Upper lobe of right lung (tissue), 1 donor: ENCODE data around the gene CGB2. TPM values are rescaled to one million over a fixed set of nuclear protein-coding genes. Genes with fewer than 3 reads are reported as not detected.

Experiments used
- ATAC-seq: fragments of 200-7000 bp; cut with Tn5 transposase; one replicate; pipeline ENCODE4 v1.9.1; 2020; ENCODE audit warnings: mild to moderate bottlenecking, moderate library complexity
- DNase-seq: peaks from one replicate; pipeline ENCODE4 v3.0.0-alpha.2; 2020
- H3K27ac ChIP-seq: fragments of 200-600 bp; one replicate; pipeline ENCODE4 v1.8.0; 2022
- H3K27me3 ChIP-seq: fragments of 200-600 bp; one replicate; pipeline ENCODE4 v1.8.0; 2022; ENCODE audit warnings: mild to moderate bottlenecking
- H3K36me3 ChIP-seq: fragments of 200-600 bp; one replicate; pipeline ENCODE4 v1.8.0; 2022
- H3K4me1 ChIP-seq: fragments of 200-600 bp; one replicate; pipeline ENCODE4 v1.8.0; 2022
- H3K4me3 ChIP-seq: fragments of 200-600 bp; one replicate; pipeline ENCODE4 v1.8.0; 2022; ENCODE audit warnings: mild to moderate bottlenecking
- H3K9me3 ChIP-seq: fragments of 200-600 bp; one replicate; pipeline ENCODE4 v1.8.0; 2022
- CTCF ChIP-seq: fragments of 200-600 bp; IDR thresholded peaks from one replicate; pipeline ENCODE4 v1.8.0; 2022; ENCODE audit warnings: antibody characterized with exemption
- intact Hi-C: fragments of 100-400 bp; cut with DNase I; formaldehyde crosslinking; loops from one replicate; pipeline ENCODE4 v1.11.0; 2022
- total RNA-seq: library from RNA; stranded (reverse); fragmentation: NEBNext Ultra II Directional; extraction: Animal tissue kit (Norgen Biotek cat#: 25700); gene quantifications from one replicate; pipeline ENCODE4 v1.2.1, GENCODE V29; 2021
- donor health status: DM: no; HTN: yes; CAD: no; lungs with severe emphysema.

CGB2 gene
- total RNA-seq, 1 donor from 2014 or later = not detected

- DNase-seq (no peak), ATAC-seq (no peak)
- H3K9me3 ChIP-seq = no peaks in the 10 kb centered on the region
- no peaks in the 10 kb centered on the region for H3K4me1 ChIP-seq
- H3K4me3 ChIP-seq = no peak overlapping the region
- H3K36me3 ChIP-seq = peaks cover 57% of the 10 kb centered on the region
- H3K27me3 ChIP-seq = no peaks in the 10 kb centered on the region
- intact Hi-C loops = no loop called here
- no peak overlapping the region for H3K27ac ChIP-seq
- TF ChIP-seq CTCF = no peak
These were observed 27.6 kb upstream of the CGB2 start for GRCh38 chr19:49004133-49004532.

GRCh38 chr19:49004964-49005614 is 26.6 kb upstream of the CGB2 start:
- Histone ChIP-seq H3K9me3 (no peaks in the 10 kb centered on the region), H3K4me1 (no peaks in the 10 kb centered on the region), H3K4me3 (no peak overlapping the region), H3K36me3 (peaks cover 66% of the 10 kb centered on the region), H3K27me3 (no peaks in the 10 kb centered on the region), H3K27ac (no peak overlapping the region)
- no peak for ATAC-seq
- TF ChIP-seq CTCF = no peak
- intact Hi-C loops = no loop called here
- no peak for DNase-seq

- Histone ChIP-seq H3K27me3 (no peaks in the 10 kb centered on the region), H3K36me3 (peaks cover 81% of the 10 kb centered on the region), H3K27ac (no peak overlapping the region), H3K9me3 (no peaks in the 10 kb centered on the region), H3K4me1 (no peaks in the 10 kb centered on the region), H3K4me3 (no peak overlapping the region)
- DNase-seq = no peak
- TF ChIP-seq CTCF = no peak
- intact Hi-C loops = no loop called here
- no peak for ATAC-seq
These were observed 24.8 kb upstream of the CGB2 start for GRCh38 chr19:49006905-49007304.

GRCh38 chr19:49009828-49010227 is 21.9 kb upstream of the CGB2 start:
- intact Hi-C loops = no loop called here
- TF ChIP-seq CTCF = no peak
- Histone ChIP-seq H3K4me1 (no peaks in the 10 kb centered on the region), H3K9me3 (no peaks in the 10 kb centered on the region), H3K4me3 (no peak overlapping the region), H3K27me3 (no peaks in the 10 kb centered on the region), H3K36me3 (peaks cover 59% of the 10 kb centered on the region), H3K27ac (no peak overlapping the region)
- ATAC-seq (no peak), DNase-seq (no peak)

GRCh38 chr19:49010453-49010852 is 21.2 kb upstream of the CGB2 start:
- peaks cover 59% of the 10 kb centered on the region for H3K36me3 ChIP-seq
- TF ChIP-seq CTCF = no peak
- intact Hi-C loops = no loop called here

GRCh38 chr19:49011194-49011593 is 20.5 kb upstream of the CGB2 start:
- Histone ChIP-seq H3K27ac (no peak overlapping the region), H3K4me1 (no peaks in the 10 kb centered on the region), H3K27me3 (no peaks in the 10 kb centered on the region), H3K9me3 (no peaks in the 10 kb centered on the region), H3K36me3 (peaks cover 54% of the 10 kb centered on the region), H3K4me3 (no peak overlapping the region)
- intact Hi-C loops = no loop called here
- DNase-seq (no peak), ATAC-seq (no peak)
- TF ChIP-seq CTCF = no peak

More at GRCh38 chr19:49010453-49010852, 21.2 kb upstream of the CGB2 start:
- Histone ChIP-seq H3K4me3 (no peak overlapping the region), H3K27ac (no peak overlapping the region), H3K27me3 (no peaks in the 10 kb centered on the region), H3K9me3 (no peaks in the 10 kb centered on the region), H3K4me1 (no peaks in the 10 kb centered on the region)
- DNase-seq (no peak), ATAC-seq (no peak)
